ENCODE measurements around the gene COL6A3. TPM values are rescaled to one million over a fixed set of nuclear protein-coding genes. Genes with fewer than 3 reads are reported as not detected.
"Not testable (repeated sequence)": the region's sequence is repeated elsewhere in the genome, so short reads cannot be mapped to it uniquely, and the experiment has no call there.

COL6A3 gene
- total RNA-seq, 2 experiments from 2014 or later, result 0.53 to 1.5 TPM

GRCh38 chr2:237423891-237424290, 9.9 kb upstream of the COL6A3 start:
- Mint-ChIP-seq H3K4me3 (no peak overlapping the region), H3K36me3 (no peaks in the 10 kb centered on the region), H3K4me1 (peaks cover 23% of the 10 kb centered on the region), H3K27ac (no peak overlapping the region), H3K27me3 (peaks cover 5% of the 10 kb centered on the region), H3K9me3 (ENCODE audit: low read depth) (no peaks in the 10 kb centered on the region)
- no peak for DNase-seq
- CTCF ChIA-PET, result interaction anchor here (0.9 to 9.1 kb wide), 3 partner anchors 9 to 52 kb away, joined by 3 to 80 read pairs (median 41); no protein-coding TSS in a partner anchor
- ATAC-seq, result no peak

GRCh38 chr2:237422309-237422708, 8.3 kb upstream of the COL6A3 start:
- H3K4me1 Mint-ChIP-seq, result peaks cover 7% of the 10 kb centered on the region
- no peaks in the 10 kb centered on the region for H3K36me3 Mint-ChIP-seq
- H3K27me3 Mint-ChIP-seq, result peaks cover 5% of the 10 kb centered on the region
- DNase-seq, result no peak
- no peaks in the 10 kb centered on the region for H3K9me3 Mint-ChIP-seq (ENCODE audit: low read depth)
- no peak overlapping the region for H3K27ac Mint-ChIP-seq
- CTCF ChIA-PET, result interaction anchor here (0.8 to 6.3 kb wide), 15 partner anchors 9 to 308 kb away, joined by 3 to 128 read pairs (median 6); no protein-coding TSS in a partner anchor
- no peak for ATAC-seq
- no peak overlapping the region for H3K4me3 Mint-ChIP-seq

- peak; percentile 98 for ATAC-seq
- no peak overlapping the region for H3K27ac Mint-ChIP-seq
- CTCF ChIA-PET, result interaction anchor here (0.5 to 6.3 kb wide), 22 partner anchors 8 to 662 kb away, joined by 3 to 128 read pairs (median 6); no protein-coding TSS in a partner anchor
- peaks cover 5% of the 10 kb centered on the region for H3K4me1 Mint-ChIP-seq
- no peaks in the 10 kb centered on the region for H3K9me3 Mint-ChIP-seq (ENCODE audit: low read depth)
- peaks cover 5% of the 10 kb centered on the region for H3K27me3 Mint-ChIP-seq
- no peaks in the 10 kb centered on the region for H3K36me3 Mint-ChIP-seq
- peak; percentile 80 for DNase-seq
- no peak overlapping the region for H3K4me3 Mint-ChIP-seq
These were observed 7.7 kb upstream of the COL6A3 start for GRCh38 chr2:237421542-237422116.

GRCh38 chr2:237418300-237418699, 4.3 kb upstream of the COL6A3 start:
- Mint-ChIP-seq H3K4me3 (no peak overlapping the region), H3K9me3 (ENCODE audit: low read depth) (no peaks in the 10 kb centered on the region), H3K27ac (no peak overlapping the region), H3K36me3 (no peaks in the 10 kb centered on the region), H3K27me3 (peaks cover 5% of the 10 kb centered on the region), H3K4me1 (peaks cover 5% of the 10 kb centered on the region)
- CTCF ChIA-PET, result interaction anchor here (4.7 to 6.3 kb wide), 3 partner anchors 8 to 58 kb away, joined by 41 to 128 read pairs (median 80); no protein-coding TSS in a partner anchor
- ATAC-seq, result no peak
- no peak for DNase-seq

GRCh38 chr2:237412988-237413776, 782 bp downstream of the COL6A3 start:
- H3K4me3 Mint-ChIP-seq, result no peak overlapping the region
- H3K27me3 Mint-ChIP-seq, result no peaks in the 10 kb centered on the region
- DNase-seq, result no peak
- no peak overlapping the region for H3K27ac Mint-ChIP-seq
- no peaks in the 10 kb centered on the region for H3K4me1 Mint-ChIP-seq
- ATAC-seq, result no peak
- CTCF ChIA-PET, result interaction anchor here (1.1 kb wide), 1 partner anchor 8 kb away, joined by 3 read pairs; no protein-coding TSS in a partner anchor
- H3K9me3 Mint-ChIP-seq (ENCODE audit: low read depth), result no peaks in the 10 kb centered on the region
- no peaks in the 10 kb centered on the region for H3K36me3 Mint-ChIP-seq

DNA sequence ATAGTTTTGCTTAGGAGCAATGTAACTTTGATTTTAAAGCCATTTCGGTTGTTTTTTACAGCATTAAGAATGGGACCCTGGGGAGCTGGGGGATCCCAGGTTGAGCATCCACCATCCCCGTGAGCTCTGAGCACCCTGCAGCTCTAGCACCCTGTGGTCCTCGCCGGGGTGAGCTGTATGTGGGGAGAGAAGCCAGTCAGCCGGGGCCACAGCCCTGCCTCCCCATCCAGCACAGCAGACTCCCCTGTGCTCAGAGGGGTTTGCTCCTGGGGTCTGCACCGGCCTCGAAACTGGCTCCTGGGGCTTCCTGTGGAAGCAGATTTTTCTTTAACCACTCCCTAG, 1.3 kb downstream of the COL6A3 start:
- ATAC-seq (no peak), DNase-seq (no peak)
- no peaks in the 10 kb centered on the region for H3K36me3 Mint-ChIP-seq
- CTCF ChIA-PET, result interaction anchor here (1.1 kb wide), 1 partner anchor 9 kb away, joined by 3 read pairs; no protein-coding TSS in a partner anchor
- no peaks in the 10 kb centered on the region for H3K9me3 Mint-ChIP-seq (ENCODE audit: low read depth)
- H3K27ac Mint-ChIP-seq, result no peak overlapping the region
- H3K4me1 Mint-ChIP-seq, result no peaks in the 10 kb centered on the region
- no peak overlapping the region for H3K4me3 Mint-ChIP-seq
- no peaks in the 10 kb centered on the region for H3K27me3 Mint-ChIP-seq

- DNase-seq, result no peak
- no peak overlapping the region for H3K27ac Mint-ChIP-seq
- no peaks in the 10 kb centered on the region for H3K9me3 Mint-ChIP-seq (ENCODE audit: low read depth)
- no peaks in the 10 kb centered on the region for H3K27me3 Mint-ChIP-seq
- no peak for ATAC-seq
- H3K4me3 Mint-ChIP-seq, result no peak overlapping the region
- no peaks in the 10 kb centered on the region for H3K4me1 Mint-ChIP-seq
- CTCF ChIA-PET, result interaction anchor here (1.2 to 4.8 kb wide), 4 partner anchors 9 to 226 kb away, joined by 3 to 41 read pairs (median 4); no protein-coding TSS in a partner anchor
- H3K36me3 Mint-ChIP-seq, result no peaks in the 10 kb centered on the region
These were observed 2.1 kb downstream of the COL6A3 start for GRCh38 chr2:237411683-237412423.

- no peak overlapping the region for H3K27ac Mint-ChIP-seq
- ATAC-seq (no peak), DNase-seq (no peak)
- CTCF ChIA-PET, result interaction anchor here (1.2 to 4.8 kb wide), 4 partner anchors 10 to 225 kb away, joined by 3 to 41 read pairs (median 4); no protein-coding TSS in a partner anchor
- no peak overlapping the region for H3K4me3 Mint-ChIP-seq
- no peaks in the 10 kb centered on the region for H3K9me3 Mint-ChIP-seq (ENCODE audit: low read depth)
- H3K36me3 Mint-ChIP-seq, result no peaks in the 10 kb centered on the region
- H3K27me3 Mint-ChIP-seq, result no peaks in the 10 kb centered on the region
- H3K4me1 Mint-ChIP-seq, result no peaks in the 10 kb centered on the region
These were observed 2.8 kb downstream of the COL6A3 start for GRCh38 chr2:237411092-237411601.

DNA sequence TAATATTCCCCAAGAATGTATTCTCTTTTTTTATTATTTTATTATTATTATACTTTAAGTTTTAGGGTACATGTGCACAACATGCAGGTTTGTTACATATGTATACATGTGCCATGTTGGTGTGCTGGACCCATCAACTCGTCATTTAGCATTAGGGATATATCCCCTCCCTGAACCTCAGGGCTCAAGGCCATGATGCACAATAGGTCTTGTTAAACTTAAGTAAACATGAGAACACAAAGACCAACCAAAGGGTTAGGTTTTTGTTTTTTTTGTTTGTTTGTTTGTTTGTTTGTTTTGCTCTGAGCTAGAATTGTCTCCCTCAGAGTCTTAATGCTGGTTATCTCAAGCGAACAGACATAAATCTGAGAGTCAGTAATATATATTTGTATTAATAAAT, 4.7 kb downstream of the COL6A3 start:
- not testable (repeated sequence) for H3K27me3 Mint-ChIP-seq; DNase-seq; H3K4me1 Mint-ChIP-seq; H3K36me3 Mint-ChIP-seq; H3K9me3 Mint-ChIP-seq (ENCODE audit: low read depth); H3K27ac Mint-ChIP-seq; ATAC-seq; H3K4me3 Mint-ChIP-seq
- CTCF ChIA-PET, result interaction anchor here (0.9 to 4.8 kb wide), 4 partner anchors 11 to 255 kb away, joined by 3 to 41 read pairs (median 5); no protein-coding TSS in a partner anchor

GRCh38 chr2:237408335-237409000, 5.5 kb downstream of the COL6A3 start:
- H3K4me3 Mint-ChIP-seq, result no peak overlapping the region
- H3K27me3 Mint-ChIP-seq, result no peaks in the 10 kb centered on the region
- CTCF ChIA-PET, result interaction anchor here (1.7 to 4.8 kb wide), 2 partner anchors 12 to 15 kb away, joined by 3 to 41 read pairs; no protein-coding TSS in a partner anchor

GRCh38 chr2:237407700-237408099, 6.3 kb downstream of the COL6A3 start:
- DNase-seq (no peak), ATAC-seq (no peak)
- H3K4me1 Mint-ChIP-seq, result no peaks in the 10 kb centered on the region
- H3K27me3 Mint-ChIP-seq, result no peaks in the 10 kb centered on the region
- H3K36me3 Mint-ChIP-seq, result no peaks in the 10 kb centered on the region
- no peaks in the 10 kb centered on the region for H3K9me3 Mint-ChIP-seq (ENCODE audit: low read depth)
- no peak overlapping the region for H3K27ac Mint-ChIP-seq
- no peak overlapping the region for H3K4me3 Mint-ChIP-seq
- CTCF ChIA-PET, result interaction anchor here (4.8 kb wide), 1 partner anchor 13 kb away, joined by 41 read pairs; no protein-coding TSS in a partner anchor

More at GRCh38 chr2:237408335-237409000, 5.5 kb downstream of the COL6A3 start:
- Mint-ChIP-seq H3K4me1 (no peaks in the 10 kb centered on the region), H3K27ac (no peak overlapping the region), H3K36me3 (no peaks in the 10 kb centered on the region), H3K9me3 (ENCODE audit: low read depth) (no peaks in the 10 kb centered on the region)
- DNase-seq, result no peak
- ATAC-seq, result no peak

DNA sequence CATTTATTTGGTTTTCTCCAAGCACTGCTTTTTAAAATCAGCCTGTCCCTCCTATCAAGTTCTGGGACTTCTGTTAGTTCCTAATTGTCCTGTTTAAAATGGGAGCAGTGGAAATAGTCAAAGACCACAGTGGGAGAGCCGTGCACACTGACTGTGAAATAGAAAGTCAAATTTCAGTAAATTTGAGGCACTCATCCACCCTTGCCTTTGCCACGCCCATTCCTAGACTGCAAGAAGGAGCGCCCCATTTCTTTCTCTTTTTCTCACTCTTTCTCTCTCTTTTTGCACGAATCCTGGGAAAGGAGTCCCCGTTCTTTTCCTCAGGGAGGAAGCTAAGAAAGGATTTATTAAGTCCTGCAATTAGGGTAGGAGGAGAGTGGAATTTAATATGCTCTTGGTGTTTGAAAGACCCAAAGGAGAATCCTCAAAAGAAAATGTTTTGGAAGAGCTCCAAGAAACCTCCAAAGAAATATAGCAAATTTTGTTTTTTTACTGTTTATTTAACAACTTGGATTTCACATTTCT, 7.5 kb downstream of the COL6A3 start:
- ATAC-seq (no peak), DNase-seq (no peak)
- Mint-ChIP-seq H3K4me1 (no peaks in the 10 kb centered on the region), H3K27ac (no peak overlapping the region), H3K4me3 (no peak overlapping the region), H3K27me3 (no peaks in the 10 kb centered on the region), H3K36me3 (no peaks in the 10 kb centered on the region), H3K9me3 (ENCODE audit: low read depth) (no peaks in the 10 kb centered on the region)
- CTCF ChIA-PET, result no interaction called here
